22Rv1 (cell line): ENCODE measurements around the gene EHD4.

Experiments used
- H3K27ac ChIP-seq: fragments of 450-650 bp; 2 replicates; pipeline ENCODE4 v1.5.1; 2017
- CTCF ChIP-seq: fragments of 450-650 bp; IDR thresholded peaks from 2 replicates; pipeline ENCODE4 v1.5.1; 2017; ENCODE audit warnings: mild to moderate bottlenecking
- ZFX ChIP-seq: fragments of 450-650 bp; IDR thresholded peaks from 2 replicates; pipeline ENCODE4 v1.6.1; 2017; ENCODE audit warnings: antibody characterized with exemption, borderline replicate concordance

The EHD4 gene

GRCh38 chr15:41860049-41860828 lies 112.1 kb downstream of the EHD4 start:
- no peak overlapping the region for H3K27ac ChIP-seq
- TF ChIP-seq CTCF (no peak), ZFX (no peak)

GRCh38 chr15:41858756-41859155 lies 113.6 kb downstream of the EHD4 start:
- TF ChIP-seq CTCF (no peak), ZFX (no peak)
- no peak overlapping the region for H3K27ac ChIP-seq

GRCh38 chr15:41857316-41857715 lies 115.0 kb downstream of the EHD4 start:
- TF ChIP-seq CTCF (no peak), ZFX (no peak)
- no peak overlapping the region for H3K27ac ChIP-seq

- no peak overlapping the region for H3K27ac ChIP-seq
- TF ChIP-seq ZFX (no peak), CTCF (no peak)
These were observed 115.6 kb downstream of the EHD4 start for GRCh38 chr15:41856716-41857115.

GRCh38 chr15:41856262-41856661 lies 116.1 kb downstream of the EHD4 start:
- TF ChIP-seq CTCF = no peak
- no peak for TF ChIP-seq ZFX
- no peak overlapping the region for H3K27ac ChIP-seq

GRCh38 chr15:41855261-41855961 lies 116.9 kb downstream of the EHD4 start:
- TF ChIP-seq ZFX (no peak), CTCF (no peak)
- H3K27ac ChIP-seq = no peak overlapping the region

- no peak overlapping the region for H3K27ac ChIP-seq
- no peak for TF ChIP-seq ZFX
- no peak for TF ChIP-seq CTCF
These were observed 117.9 kb downstream of the EHD4 start for GRCh38 chr15:41854443-41854842.
